Measurements from ENCODE around the gene HK2.

HK2 gene

DNA sequence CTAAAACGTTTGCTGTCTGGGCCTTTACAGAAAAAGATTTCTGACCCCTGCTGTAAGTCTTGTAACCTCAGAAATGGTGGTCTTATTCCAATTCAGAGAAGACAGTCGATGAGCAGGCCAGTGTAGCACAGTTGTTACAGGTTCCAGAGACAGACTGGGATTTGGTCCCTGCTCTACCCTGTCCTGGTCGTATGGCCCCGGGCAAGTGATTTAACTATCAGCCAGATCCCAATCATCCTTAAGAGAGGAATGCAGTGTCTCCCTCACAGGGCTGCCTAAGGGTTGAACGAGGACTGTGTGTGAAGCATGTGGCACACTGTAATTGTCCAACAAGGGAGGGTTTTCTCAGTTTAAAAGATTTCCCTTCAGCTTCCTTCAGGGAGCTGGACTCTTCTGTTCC, 47.2 kb downstream of the HK2 start:
- Histone ChIP-seq H3K36me3 (ENCODE audit: insufficient read depth, low read length) (peaks cover 98% of the 10 kb centered on the region), H3K4me1 (ENCODE audit: insufficient read depth, low read length) (no peaks in the 10 kb centered on the region), H3K9me3 (ENCODE audit: insufficient read depth, low read depth, low read length) (no peaks in the 10 kb centered on the region), H3K9ac (ENCODE audit: low read depth, low read length) (no peak overlapping the region), H3K27ac (ENCODE audit: low read depth, low read length) (no peak overlapping the region), H3K4me3 (ENCODE audit: low read length) (no peak overlapping the region), H3K27me3 (ENCODE audit: insufficient read depth, low read length) (no peaks in the 10 kb centered on the region)
- WGBS = 90% methylated on average over 5 of the region's 5 CpGs

DNA sequence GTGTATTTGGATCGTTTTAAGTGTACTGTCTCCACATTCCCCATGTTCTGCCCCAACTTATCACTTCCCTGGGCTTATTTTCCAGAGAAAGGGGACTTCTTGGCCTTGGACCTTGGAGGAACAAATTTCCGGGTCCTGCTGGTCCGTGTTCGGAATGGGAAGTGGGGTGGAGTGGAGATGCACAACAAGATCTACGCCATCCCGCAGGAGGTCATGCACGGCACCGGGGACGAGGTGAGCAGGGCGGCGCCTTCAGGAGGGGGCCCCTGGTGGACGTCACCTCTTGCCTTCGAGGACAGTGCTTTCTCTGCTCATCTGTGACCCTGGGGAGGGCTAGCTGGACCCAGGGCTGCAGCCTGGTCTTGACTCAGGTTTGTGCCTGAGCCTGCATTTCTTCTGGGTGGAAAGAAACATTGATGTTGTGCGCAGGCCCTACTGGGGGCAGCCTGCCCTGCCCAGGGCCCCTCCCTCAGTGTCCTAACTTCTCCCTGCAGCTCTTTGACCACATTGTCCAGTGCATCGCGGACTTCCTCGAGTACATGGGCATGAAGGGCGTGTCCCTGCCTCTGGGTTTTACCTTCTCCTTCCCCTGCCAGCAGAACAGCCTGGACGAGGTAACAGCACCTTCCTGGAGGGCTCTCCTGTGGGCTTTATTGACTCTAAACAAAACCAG, 47.8 kb downstream of the HK2 start:
- no peaks in the 10 kb centered on the region for H3K9me3 ChIP-seq (ENCODE audit: insufficient read depth, low read depth, low read length)
- no peak overlapping the region for H3K27ac ChIP-seq (ENCODE audit: low read depth, low read length)
- no peak overlapping the region for H3K4me3 ChIP-seq (ENCODE audit: low read length)
- H3K27me3 ChIP-seq (ENCODE audit: insufficient read depth, low read length) = no peaks in the 10 kb centered on the region
- no peaks in the 10 kb centered on the region for H3K4me1 ChIP-seq (ENCODE audit: insufficient read depth, low read length)
- H3K9ac ChIP-seq (ENCODE audit: low read depth, low read length) = no peak overlapping the region
- peaks cover 99% of the 10 kb centered on the region for H3K36me3 ChIP-seq (ENCODE audit: insufficient read depth, low read length)
- WGBS = 94% methylated on average over 18 of the region's 19 CpGs

DNA sequence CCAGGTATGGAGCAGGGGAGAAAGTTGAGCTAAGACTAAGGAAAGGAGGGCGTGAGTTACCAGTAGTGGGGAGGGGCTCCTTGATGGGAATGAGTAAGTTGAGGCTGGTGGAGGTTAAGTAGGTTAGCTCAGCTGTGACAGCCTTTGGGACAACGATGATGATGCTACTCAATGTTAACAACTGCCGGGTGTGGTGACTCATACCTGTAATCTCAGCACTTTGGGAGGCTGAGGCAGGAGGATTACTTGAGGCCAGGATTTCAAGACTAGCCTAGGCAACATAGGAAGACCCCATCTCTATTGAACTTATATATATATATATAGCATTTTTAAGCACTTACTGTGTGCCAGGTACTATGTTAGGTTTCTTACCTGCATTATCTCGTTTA, 48.4 kb downstream of the HK2 start:
- no peak overlapping the region for H3K27ac ChIP-seq (ENCODE audit: low read depth, low read length)
- H3K9me3 ChIP-seq (ENCODE audit: insufficient read depth, low read depth, low read length) = no peaks in the 10 kb centered on the region
- no peaks in the 10 kb centered on the region for H3K4me1 ChIP-seq (ENCODE audit: insufficient read depth, low read length)
- H3K4me3 ChIP-seq (ENCODE audit: low read length) = no peak overlapping the region
- H3K9ac ChIP-seq (ENCODE audit: low read depth, low read length) = no peak overlapping the region
- WGBS = 94% methylated on average over 3 of the region's 4 CpGs
- H3K27me3 ChIP-seq (ENCODE audit: insufficient read depth, low read length) = no peaks in the 10 kb centered on the region
- H3K36me3 ChIP-seq (ENCODE audit: insufficient read depth, low read length) = peaks cover 99% of the 10 kb centered on the region

- Histone ChIP-seq H3K4me1 (ENCODE audit: insufficient read depth, low read length) (no peaks in the 10 kb centered on the region), H3K9ac (ENCODE audit: low read depth, low read length) (no peak overlapping the region), H3K27me3 (ENCODE audit: insufficient read depth, low read length) (no peaks in the 10 kb centered on the region), H3K36me3 (ENCODE audit: insufficient read depth, low read length) (peaks cover 99% of the 10 kb centered on the region), H3K4me3 (ENCODE audit: low read length) (no peak overlapping the region), H3K27ac (ENCODE audit: low read depth, low read length) (no peak overlapping the region), H3K9me3 (ENCODE audit: insufficient read depth, low read depth, low read length) (no peaks in the 10 kb centered on the region)
- WGBS = 95% methylated on average over 6 of the region's 6 CpGs
These were observed 49.1 kb downstream of the HK2 start for GRCh38 chr2:74883011-74883410.

DNA sequence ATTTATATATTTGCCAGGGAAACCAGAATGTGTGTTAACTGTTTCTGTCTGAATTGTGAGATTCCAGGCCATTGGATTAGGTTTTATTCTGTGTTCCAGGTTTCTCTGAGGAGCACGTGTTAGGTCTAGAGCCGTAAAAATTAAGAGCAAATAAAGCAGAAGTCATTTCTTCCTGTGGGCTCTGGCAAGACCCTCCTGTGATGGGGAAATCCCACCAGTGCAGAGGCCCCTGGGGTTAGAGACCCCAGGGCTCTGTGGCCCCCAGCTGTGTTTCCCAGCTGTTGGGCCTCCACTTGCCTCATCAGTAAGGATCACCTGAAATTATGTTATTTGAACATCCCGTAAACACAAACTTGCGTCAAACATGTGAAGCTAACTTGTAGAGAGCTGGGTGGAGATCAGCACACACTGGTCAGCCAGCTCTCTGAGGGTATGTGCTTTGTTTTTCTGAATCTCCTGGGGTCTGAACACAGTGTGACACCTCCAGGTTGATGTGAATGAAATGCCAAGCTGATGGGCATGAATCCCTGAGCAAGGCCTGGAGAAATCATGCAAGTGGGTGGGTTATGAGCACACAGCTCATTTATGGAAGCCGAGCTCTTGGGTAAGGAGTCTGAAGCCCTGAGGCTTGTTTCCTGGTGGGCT, 50.3 kb downstream of the HK2 start:
- Histone ChIP-seq H3K9me3 (ENCODE audit: insufficient read depth, low read depth, low read length) (no peaks in the 10 kb centered on the region), H3K4me3 (ENCODE audit: low read length) (no peak overlapping the region), H3K36me3 (ENCODE audit: insufficient read depth, low read length) (peaks cover 99% of the 10 kb centered on the region), H3K27ac (ENCODE audit: low read depth, low read length) (no peak overlapping the region), H3K27me3 (ENCODE audit: insufficient read depth, low read length) (no peaks in the 10 kb centered on the region), H3K9ac (ENCODE audit: low read depth, low read length) (no peak overlapping the region), H3K4me1 (ENCODE audit: insufficient read depth, low read length) (no peaks in the 10 kb centered on the region)
- WGBS = 93% methylated on average over 5 of the region's 5 CpGs

GRCh38 chr2:74884866-74885265, 50.9 kb downstream of the HK2 start:
- no peaks in the 10 kb centered on the region for H3K27me3 ChIP-seq (ENCODE audit: insufficient read depth, low read length)
- no peak overlapping the region for H3K27ac ChIP-seq (ENCODE audit: low read depth, low read length)
- peaks cover 99% of the 10 kb centered on the region for H3K36me3 ChIP-seq (ENCODE audit: insufficient read depth, low read length)
- no peak overlapping the region for H3K4me3 ChIP-seq (ENCODE audit: low read length)
- H3K4me1 ChIP-seq (ENCODE audit: insufficient read depth, low read length) = no peaks in the 10 kb centered on the region
- WGBS = 96% methylated on average over 5 of the region's 5 CpGs
- H3K9me3 ChIP-seq (ENCODE audit: insufficient read depth, low read depth, low read length) = no peaks in the 10 kb centered on the region
- no peak overlapping the region for H3K9ac ChIP-seq (ENCODE audit: low read depth, low read length)

- WGBS = 86% methylated on average over 8 of the region's 8 CpGs
- no peak overlapping the region for H3K9ac ChIP-seq (ENCODE audit: low read depth, low read length)
- H3K27me3 ChIP-seq (ENCODE audit: insufficient read depth, low read length) = no peaks in the 10 kb centered on the region
- no peaks in the 10 kb centered on the region for H3K9me3 ChIP-seq (ENCODE audit: insufficient read depth, low read depth, low read length)
- H3K4me3 ChIP-seq (ENCODE audit: low read length) = no peak overlapping the region
- peaks cover 99% of the 10 kb centered on the region for H3K36me3 ChIP-seq (ENCODE audit: insufficient read depth, low read length)
- no peaks in the 10 kb centered on the region for H3K4me1 ChIP-seq (ENCODE audit: insufficient read depth, low read length)
- no peak overlapping the region for H3K27ac ChIP-seq (ENCODE audit: low read depth, low read length)
These were observed 52.3 kb downstream of the HK2 start for GRCh38 chr2:74886251-74886650.

DNA sequence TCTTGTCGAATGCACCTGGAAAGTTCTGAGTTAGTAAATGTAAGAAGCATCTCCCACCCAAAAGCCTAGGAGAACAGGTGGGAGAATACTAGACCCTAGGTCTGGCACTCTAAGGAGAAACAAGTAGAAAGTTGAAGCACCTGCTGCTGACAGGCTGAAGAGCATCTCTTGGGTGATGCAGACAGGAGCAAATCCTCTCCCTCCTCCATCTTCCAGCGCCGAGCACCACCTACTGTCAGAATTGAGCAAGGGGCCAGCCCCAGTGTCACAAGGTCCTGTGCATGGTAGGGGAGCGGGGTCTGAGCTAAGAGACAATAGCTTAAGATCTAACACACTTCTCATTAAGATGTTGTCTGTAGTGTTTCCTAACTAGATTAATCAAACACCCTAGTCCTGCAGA, 52.9 kb downstream of the HK2 start:
- no peak overlapping the region for H3K4me3 ChIP-seq (ENCODE audit: low read length)
- H3K9ac ChIP-seq (ENCODE audit: low read depth, low read length) = no peak overlapping the region
- H3K9me3 ChIP-seq (ENCODE audit: insufficient read depth, low read depth, low read length) = no peaks in the 10 kb centered on the region
- H3K36me3 ChIP-seq (ENCODE audit: insufficient read depth, low read length) = peaks cover 99% of the 10 kb centered on the region
- H3K4me1 ChIP-seq (ENCODE audit: insufficient read depth, low read length) = no peaks in the 10 kb centered on the region
- H3K27ac ChIP-seq (ENCODE audit: low read depth, low read length) = no peak overlapping the region
- no peaks in the 10 kb centered on the region for H3K27me3 ChIP-seq (ENCODE audit: insufficient read depth, low read length)
- 81% methylated on average over 4 of the region's 4 CpGs for WGBS

DNA sequence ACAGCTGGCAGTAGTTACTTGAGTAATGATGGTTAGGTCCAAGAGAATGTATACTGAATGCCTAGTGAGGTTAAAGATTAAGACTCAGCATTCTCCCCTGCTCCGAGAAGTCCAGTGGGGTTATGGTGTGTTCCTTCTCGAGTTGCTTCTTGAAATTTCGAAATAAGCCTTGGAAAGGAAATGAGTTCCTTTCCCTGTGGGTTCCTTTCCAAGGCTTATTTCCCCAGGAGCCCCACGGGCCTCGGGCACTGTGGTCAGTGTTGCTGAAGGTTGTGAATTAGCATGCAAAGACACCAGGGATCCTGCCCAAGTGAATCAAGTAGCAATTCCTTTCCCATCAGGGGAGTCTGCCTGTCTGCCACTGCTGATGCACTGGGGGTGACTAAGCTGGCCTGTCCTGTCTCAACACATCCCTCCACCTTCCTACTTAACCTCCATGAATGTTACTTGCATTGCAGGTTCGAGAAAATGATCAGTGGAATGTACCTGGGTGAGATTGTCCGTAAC, 53.6 kb downstream of the HK2 start:
- no peak overlapping the region for H3K4me3 ChIP-seq (ENCODE audit: low read length)
- H3K9ac ChIP-seq (ENCODE audit: low read depth, low read length) = no peak overlapping the region
- WGBS = 82% methylated on average over 7 of the region's 7 CpGs
- H3K9me3 ChIP-seq (ENCODE audit: insufficient read depth, low read depth, low read length) = no peaks in the 10 kb centered on the region
- H3K27ac ChIP-seq (ENCODE audit: low read depth, low read length) = no peak overlapping the region
- H3K4me1 ChIP-seq (ENCODE audit: insufficient read depth, low read length) = no peaks in the 10 kb centered on the region
- no peaks in the 10 kb centered on the region for H3K27me3 ChIP-seq (ENCODE audit: insufficient read depth, low read length)
- H3K36me3 ChIP-seq (ENCODE audit: insufficient read depth, low read length) = peaks cover 100% of the 10 kb centered on the region

DNA sequence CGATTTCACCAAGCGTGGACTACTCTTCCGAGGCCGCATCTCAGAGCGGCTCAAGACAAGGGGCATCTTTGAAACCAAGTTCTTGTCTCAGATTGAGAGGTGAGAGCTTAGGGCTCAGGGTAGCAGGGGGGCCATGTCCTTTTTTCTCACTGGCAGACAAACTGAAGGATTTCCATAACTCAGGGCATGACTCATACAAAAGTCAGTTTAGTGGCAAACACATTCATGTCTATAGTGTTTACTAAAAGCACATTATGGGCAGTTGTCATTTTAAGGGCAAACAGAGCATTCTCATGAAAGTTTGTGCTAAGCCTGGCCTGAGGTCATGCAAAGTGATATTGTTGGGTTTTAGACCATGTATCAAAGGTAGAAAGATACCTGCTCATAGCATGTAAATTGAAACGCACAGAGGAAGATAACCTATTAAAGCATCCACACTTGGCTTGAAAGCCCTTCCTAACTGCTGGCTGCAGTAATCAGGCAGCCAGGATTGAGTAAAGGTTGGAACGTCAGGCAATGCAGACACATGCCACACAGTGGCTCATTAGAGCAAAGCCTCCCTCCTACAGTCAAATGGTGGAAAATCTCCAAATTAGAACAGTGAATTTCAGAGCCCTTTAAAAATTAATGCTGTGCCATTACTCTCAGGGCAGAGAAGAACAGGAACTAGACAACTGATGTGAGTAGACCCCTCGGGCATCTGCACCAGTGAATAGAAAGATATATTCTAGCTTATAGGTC, 54.2 kb downstream of the HK2 start:
- Histone ChIP-seq H3K9ac (ENCODE audit: low read depth, low read length) (no peak overlapping the region), H3K36me3 (ENCODE audit: insufficient read depth, low read length) (peaks cover 97% of the 10 kb centered on the region), H3K27me3 (ENCODE audit: insufficient read depth, low read length) (no peaks in the 10 kb centered on the region), H3K4me3 (ENCODE audit: low read length) (no peak overlapping the region), H3K9me3 (ENCODE audit: insufficient read depth, low read depth, low read length) (no peaks in the 10 kb centered on the region), H3K4me1 (ENCODE audit: insufficient read depth, low read length) (no peaks in the 10 kb centered on the region), H3K27ac (ENCODE audit: low read depth, low read length) (no peak overlapping the region)
- 97% methylated on average over 8 of the region's 8 CpGs for WGBS

GRCh38 chr2:74889159-74889558, 55.2 kb downstream of the HK2 start:
- H3K9ac ChIP-seq (ENCODE audit: low read depth, low read length) = no peak overlapping the region
- H3K4me3 ChIP-seq (ENCODE audit: low read length) = no peak overlapping the region
- H3K27ac ChIP-seq (ENCODE audit: low read depth, low read length) = no peak overlapping the region
- H3K9me3 ChIP-seq (ENCODE audit: insufficient read depth, low read depth, low read length) = no peaks in the 10 kb centered on the region
- peaks cover 94% of the 10 kb centered on the region for H3K36me3 ChIP-seq (ENCODE audit: insufficient read depth, low read length)
- no peaks in the 10 kb centered on the region for H3K27me3 ChIP-seq (ENCODE audit: insufficient read depth, low read length)
- no peaks in the 10 kb centered on the region for H3K4me1 ChIP-seq (ENCODE audit: insufficient read depth, low read length)
- WGBS = 96% methylated on average over 9 of the region's 9 CpGs
